WERI-Rb-1 (cell line): ENCODE results near the gene CFAP73.

Experiments used
- DNase-seq: peaks from one replicate; pipeline ENCODE4 v3.0.0-alpha.2; 2020
- H3K27ac ChIP-seq: fragments of 250-450 bp; sonication (Bioruptor Pico); 2 replicates; pipeline ENCODE4 v1.5.1; 2020; ENCODE audit warnings: mild to moderate bottlenecking, moderate library complexity
- H3K27me3 ChIP-seq: fragments of 250-450 bp; sonication (Bioruptor Pico); 2 replicates; pipeline ENCODE4 v1.5.1; 2021; ENCODE audit warnings: mild to moderate bottlenecking, low read depth, moderate library complexity; ENCODE audit not compliant: insufficient read depth, severe bottlenecking
- H3K36me3 ChIP-seq: fragments of 250-450 bp; sonication (Bioruptor Pico); 2 replicates; pipeline ENCODE4 v1.5.1; 2020; ENCODE audit warnings: mild to moderate bottlenecking, moderate library complexity
- H3K4me3 ChIP-seq: 2 replicates; pipeline ENCODE4 v1.5.1; 2011; ENCODE audit warnings: low read depth, mild to moderate bottlenecking, control low read depth, low read length
- H3K9me3 ChIP-seq: fragments of 250-450 bp; sonication (Bioruptor Pico); 2 replicates; pipeline ENCODE4 v1.5.1; 2021; ENCODE audit warnings: mild to moderate bottlenecking, moderate library complexity; ENCODE audit not compliant: severe bottlenecking
- TF ChIP-seq, protein P1 (sequence below): IDR thresholded peaks from 2 replicates; pipeline ENCODE4 v1.5.1; 2011; ENCODE audit warnings: low read depth, mild to moderate bottlenecking, control low read depth, inconsistent platforms, low read length

Gene CFAP73

DNA sequence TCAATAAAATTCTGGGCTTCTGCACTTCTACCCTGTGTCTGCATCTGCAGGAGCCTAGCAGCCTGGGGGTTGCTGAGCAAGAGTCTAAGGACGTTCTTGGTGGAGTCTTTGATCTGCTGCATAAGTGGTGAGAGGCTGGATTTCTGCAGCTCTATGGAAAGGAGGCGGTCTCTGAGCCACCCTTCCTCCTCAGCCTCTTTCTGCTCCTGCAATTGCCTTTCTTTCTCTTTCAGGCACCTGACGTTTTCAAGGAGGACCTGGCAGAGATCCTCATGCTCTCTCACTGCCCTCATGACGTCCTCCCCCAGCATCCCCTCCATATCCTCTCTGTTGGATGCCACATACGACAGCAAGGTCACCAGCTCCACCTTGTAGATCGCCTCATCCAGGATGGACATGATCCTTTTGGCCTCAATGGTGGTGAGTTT is 58.1 kb downstream of the CFAP73 start:
- H3K4me3 ChIP-seq, result no peak overlapping the region
- H3K27ac ChIP-seq, result no peak overlapping the region
- H3K36me3 ChIP-seq, result no peaks in the 10 kb centered on the region
- TF ChIP-seq, protein P1, sequence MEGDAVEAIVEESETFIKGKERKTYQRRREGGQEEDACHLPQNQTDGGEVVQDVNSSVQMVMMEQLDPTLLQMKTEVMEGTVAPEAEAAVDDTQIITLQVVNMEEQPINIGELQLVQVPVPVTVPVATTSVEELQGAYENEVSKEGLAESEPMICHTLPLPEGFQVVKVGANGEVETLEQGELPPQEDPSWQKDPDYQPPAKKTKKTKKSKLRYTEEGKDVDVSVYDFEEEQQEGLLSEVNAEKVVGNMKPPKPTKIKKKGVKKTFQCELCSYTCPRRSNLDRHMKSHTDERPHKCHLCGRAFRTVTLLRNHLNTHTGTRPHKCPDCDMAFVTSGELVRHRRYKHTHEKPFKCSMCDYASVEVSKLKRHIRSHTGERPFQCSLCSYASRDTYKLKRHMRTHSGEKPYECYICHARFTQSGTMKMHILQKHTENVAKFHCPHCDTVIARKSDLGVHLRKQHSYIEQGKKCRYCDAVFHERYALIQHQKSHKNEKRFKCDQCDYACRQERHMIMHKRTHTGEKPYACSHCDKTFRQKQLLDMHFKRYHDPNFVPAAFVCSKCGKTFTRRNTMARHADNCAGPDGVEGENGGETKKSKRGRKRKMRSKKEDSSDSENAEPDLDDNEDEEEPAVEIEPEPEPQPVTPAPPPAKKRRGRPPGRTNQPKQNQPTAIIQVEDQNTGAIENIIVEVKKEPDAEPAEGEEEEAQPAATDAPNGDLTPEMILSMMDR, result no peak
- H3K27me3 ChIP-seq, result no peaks in the 10 kb centered on the region
- H3K9me3 ChIP-seq, result no peaks in the 10 kb centered on the region
- DNase-seq, result no peak

GRCh38 chr12:113208041-113208934 is 58.8 kb downstream of the CFAP73 start:
- TF ChIP-seq, protein P1, result no peak
- no peak for DNase-seq
- Histone ChIP-seq H3K4me3 (no peak overlapping the region), H3K9me3 (no peaks in the 10 kb centered on the region), H3K27me3 (no peaks in the 10 kb centered on the region), H3K27ac (no peak overlapping the region), H3K36me3 (no peaks in the 10 kb centered on the region)
